GM12864 (cell line): ENCODE measurements around the gene TMEM208.

Experiments used
- DNase-seq: peaks from one replicate; pipeline ENCODE4 v3.0.0-alpha.2; 2011; ENCODE audit warnings: low read depth
- H3K4me3 ChIP-seq: 2 replicates; pipeline ENCODE4 v1.5.1; 2011; ENCODE audit warnings: mild to moderate bottlenecking, low read depth, low read length, control low read depth
- TF ChIP-seq, protein P1 (sequence below): IDR thresholded peaks from 2 replicates; pipeline ENCODE4 v1.5.1; 2011; ENCODE audit warnings: low read depth, mild to moderate bottlenecking, moderate library complexity, low read length, control low read depth, inconsistent platforms; ENCODE audit errors: missing control alignments

Gene TMEM208

DNA sequence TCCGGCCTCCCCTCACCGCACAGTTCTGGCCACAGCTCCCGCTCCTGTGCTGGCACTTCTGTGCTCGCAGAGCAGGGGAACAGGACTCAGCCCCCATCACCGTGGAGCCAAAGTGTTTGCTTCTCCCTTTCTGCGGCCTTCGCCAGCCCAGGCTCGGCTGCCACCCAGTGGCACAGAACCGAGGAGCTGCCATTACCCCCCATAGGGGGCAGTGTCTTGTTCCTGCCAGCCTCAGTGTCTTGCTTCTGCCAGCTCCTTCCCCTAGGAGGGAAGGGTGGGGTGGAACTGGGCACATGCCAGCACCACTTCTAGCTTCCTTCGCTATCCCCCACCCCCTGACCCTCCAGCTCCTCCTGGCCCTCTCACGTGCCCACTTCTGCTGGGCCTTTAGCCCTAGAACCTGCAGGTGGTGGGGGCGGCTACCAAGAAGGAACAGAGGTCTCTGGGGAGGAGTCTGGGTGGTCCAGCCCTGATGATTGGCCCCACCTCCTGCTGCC, 28.6 kb upstream of the TMEM208 start:
- H3K4me3 ChIP-seq = no peak overlapping the region
- TF ChIP-seq, protein P1, sequence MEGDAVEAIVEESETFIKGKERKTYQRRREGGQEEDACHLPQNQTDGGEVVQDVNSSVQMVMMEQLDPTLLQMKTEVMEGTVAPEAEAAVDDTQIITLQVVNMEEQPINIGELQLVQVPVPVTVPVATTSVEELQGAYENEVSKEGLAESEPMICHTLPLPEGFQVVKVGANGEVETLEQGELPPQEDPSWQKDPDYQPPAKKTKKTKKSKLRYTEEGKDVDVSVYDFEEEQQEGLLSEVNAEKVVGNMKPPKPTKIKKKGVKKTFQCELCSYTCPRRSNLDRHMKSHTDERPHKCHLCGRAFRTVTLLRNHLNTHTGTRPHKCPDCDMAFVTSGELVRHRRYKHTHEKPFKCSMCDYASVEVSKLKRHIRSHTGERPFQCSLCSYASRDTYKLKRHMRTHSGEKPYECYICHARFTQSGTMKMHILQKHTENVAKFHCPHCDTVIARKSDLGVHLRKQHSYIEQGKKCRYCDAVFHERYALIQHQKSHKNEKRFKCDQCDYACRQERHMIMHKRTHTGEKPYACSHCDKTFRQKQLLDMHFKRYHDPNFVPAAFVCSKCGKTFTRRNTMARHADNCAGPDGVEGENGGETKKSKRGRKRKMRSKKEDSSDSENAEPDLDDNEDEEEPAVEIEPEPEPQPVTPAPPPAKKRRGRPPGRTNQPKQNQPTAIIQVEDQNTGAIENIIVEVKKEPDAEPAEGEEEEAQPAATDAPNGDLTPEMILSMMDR = peak; percentile 77
- DNase-seq = no peak

DNA sequence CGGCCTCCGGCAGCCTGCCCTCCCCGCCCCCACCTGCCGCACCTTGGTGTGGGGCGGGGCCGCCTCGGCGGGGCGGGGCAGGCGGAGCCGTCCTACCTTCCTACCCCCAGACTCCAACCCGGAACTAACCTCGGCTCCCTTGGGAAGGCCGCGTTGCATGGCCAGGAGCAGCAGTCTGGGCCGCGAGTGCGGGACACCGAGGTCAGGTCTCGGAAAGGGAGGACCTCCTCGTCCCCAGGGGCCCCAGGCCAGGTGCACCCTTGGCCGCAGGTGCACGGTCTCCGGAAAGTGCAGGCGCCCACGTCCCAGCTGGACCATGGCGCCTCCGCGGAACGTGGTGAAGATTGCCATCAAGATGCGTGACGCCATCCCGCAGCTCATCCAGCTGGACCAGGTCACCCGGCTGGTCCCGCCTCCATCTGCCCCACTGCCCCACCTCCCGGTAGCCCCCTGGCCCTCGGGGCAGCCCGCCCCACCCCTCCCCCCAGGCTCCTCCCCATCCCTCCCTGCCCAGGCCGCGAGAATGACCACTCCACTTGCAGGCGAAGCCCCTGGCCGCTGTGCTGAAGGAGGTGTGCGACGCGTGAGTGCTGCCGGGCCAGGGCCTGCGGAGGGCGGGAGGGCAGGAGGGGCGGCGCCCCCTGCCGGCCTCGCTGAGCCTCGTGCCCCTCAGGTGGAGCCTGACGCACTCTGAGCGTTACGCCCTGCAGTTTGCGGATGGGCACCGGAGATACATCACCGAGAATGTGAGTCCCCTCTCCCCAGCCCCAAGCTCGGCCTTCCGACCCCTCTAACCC, 27.7 kb upstream of the TMEM208 start, which contains the start of gene ELMO3:
ELMO3 (plus strand) TSS at position 121 of the 797 bp plus-strand sequence; CDS start at position 317, 196 bp downstream.
- TF ChIP-seq, protein P1 = no peak
- no peak for DNase-seq
- no peak within 1 kb of the TSS for H3K4me3 ChIP-seq

DNA sequence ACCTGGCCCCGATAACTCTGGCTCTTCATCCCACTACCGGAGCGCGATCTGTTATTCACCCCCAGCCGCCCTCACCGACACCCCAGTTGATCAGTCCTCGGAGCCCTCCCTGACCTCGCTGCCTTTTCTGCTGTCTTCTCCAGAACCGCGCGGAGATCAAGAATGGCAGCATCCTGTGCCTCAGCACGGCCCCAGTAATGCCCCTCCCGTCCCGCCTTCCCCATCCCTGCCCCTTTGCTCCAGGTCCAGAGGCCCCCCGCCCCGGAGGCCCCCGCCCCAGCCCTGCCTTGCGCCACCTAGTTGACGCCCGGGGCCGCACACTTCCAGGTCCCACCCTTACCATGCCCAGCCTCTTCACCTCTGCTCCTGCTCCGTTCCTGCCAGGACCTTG, 27.1 kb upstream of the TMEM208 start:
- DNase-seq = no peak
- TF ChIP-seq, protein P1 = no peak
- H3K4me3 ChIP-seq = no peak overlapping the region

DNA sequence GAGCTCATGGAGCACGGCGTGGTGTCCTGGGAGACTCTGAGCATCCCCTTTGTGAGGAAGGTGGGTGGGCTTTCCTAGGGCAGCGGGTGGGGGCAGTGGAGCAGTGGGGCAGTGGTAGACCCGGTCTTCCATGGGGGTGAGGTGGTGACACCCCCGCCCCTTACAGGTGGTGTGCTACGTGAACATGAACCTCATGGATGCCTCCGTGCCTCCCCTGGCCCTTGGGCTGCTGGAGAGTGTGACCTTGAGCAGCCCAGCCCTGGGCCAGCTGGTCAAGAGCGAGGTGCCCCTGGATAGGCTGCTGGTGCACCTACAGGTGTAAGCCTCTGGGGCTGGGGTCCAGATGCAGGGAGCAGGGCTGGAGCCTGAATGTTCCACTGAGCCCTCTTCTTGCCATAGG, 26.4 kb upstream of the TMEM208 start:
- TF ChIP-seq, protein P1 = no peak
- H3K4me3 ChIP-seq = no peak overlapping the region
- DNase-seq = no peak

DNA sequence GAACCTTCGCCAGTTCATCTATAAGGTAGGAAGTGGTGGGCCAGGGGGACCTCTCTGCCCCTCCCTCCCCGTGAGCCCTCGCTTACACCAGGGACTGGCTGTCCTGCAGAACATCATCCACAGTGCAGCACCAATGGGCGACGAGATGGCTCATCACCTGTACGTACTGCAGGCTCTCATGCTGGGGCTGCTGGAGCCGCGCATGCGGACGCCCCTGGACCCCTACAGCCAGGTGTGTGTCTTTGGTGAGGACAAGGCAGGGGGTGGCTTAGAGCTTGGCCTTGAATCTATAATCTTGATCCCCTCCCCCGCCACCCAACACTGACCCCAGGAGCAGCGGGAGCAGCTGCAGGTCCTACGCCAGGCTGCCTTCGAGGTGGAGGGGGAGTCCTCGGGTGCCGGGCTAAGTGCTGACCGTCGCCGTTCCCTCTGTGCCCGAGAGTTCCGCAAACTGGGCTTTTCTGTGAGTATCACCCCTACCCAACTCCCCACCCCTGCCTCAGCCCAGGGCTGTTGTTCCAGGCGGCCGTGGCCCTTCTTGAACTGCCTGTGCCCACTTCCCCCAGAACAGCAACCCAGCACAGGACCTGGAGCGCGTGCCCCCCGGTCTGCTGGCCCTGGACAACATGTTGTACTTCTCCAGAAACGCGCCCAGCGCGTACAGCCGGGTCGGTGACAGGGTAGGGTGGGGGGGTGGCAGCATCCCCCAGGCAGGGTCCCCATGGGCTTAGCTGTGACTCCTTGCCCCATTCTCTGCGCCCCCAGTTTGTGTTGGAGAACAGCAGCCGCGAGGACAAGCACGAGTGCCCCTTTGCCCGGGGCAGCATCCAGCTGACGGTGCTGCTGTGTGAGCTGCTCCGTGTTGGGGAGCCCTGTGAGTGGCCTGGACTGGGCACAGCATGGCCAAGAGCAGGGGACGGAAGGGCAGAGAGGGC, 25.3 kb upstream of the TMEM208 start:
- no peak overlapping the region for H3K4me3 ChIP-seq
- DNase-seq = no peak

DNA sequence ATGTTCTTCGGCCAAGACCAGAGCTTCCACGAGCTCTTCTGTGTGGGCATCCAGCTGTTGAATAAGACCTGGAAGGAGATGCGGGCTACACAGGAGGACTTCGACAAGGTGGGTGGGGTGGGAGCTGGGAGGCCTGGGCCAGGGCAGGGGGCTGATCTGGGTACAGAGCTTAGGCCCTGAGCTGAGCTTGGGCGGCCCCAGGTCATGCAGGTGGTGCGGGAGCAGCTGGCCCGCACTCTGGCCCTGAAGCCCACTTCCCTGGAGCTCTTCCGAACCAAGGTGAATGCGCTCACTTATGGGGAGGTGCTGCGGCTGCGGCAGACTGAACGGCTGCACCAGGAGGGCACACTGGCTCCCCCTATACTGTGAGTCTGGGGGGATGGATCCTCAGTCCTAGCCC, 24.5 kb upstream of the TMEM208 start:
- no peak overlapping the region for H3K4me3 ChIP-seq
- TF ChIP-seq, protein P1 = no peak
- no peak for DNase-seq

More for the DNA sequence above, 25.3 kb upstream of the TMEM208 start:
- TF ChIP-seq, protein P1 = no peak
